ENCODE results near the gene PALLD.
A peak's percentile ranks its signal among the peaks of the same experiment; 100 is the strongest.
"Not testable (repeated sequence)": the region's sequence is repeated elsewhere in the genome, so short reads cannot be mapped to it uniquely, and the experiment has no call there.

Gene PALLD

GRCh38 chr4:168491563-168491962 lies 5.3 kb upstream of the PALLD start:
- DNase-seq (ENCODE audit: low read depth, low spot score) = no peak

GRCh38 chr4:168498251-168498650 lies 1.4 kb downstream of the PALLD start:
- no peak for DNase-seq (ENCODE audit: low read depth, low spot score)

GRCh38 chr4:168499241-168499640 lies 2.4 kb downstream of the PALLD start:
- no peak for DNase-seq (ENCODE audit: low read depth, low spot score)

- DNase-seq (ENCODE audit: low read depth, low spot score) = no peak
These were observed 4.6 kb downstream of the PALLD start for GRCh38 chr4:168501407-168501806.

GRCh38 chr4:168502861-168503260 lies 6.0 kb downstream of the PALLD start:
- no peak for DNase-seq (ENCODE audit: low read depth, low spot score)

DNA sequence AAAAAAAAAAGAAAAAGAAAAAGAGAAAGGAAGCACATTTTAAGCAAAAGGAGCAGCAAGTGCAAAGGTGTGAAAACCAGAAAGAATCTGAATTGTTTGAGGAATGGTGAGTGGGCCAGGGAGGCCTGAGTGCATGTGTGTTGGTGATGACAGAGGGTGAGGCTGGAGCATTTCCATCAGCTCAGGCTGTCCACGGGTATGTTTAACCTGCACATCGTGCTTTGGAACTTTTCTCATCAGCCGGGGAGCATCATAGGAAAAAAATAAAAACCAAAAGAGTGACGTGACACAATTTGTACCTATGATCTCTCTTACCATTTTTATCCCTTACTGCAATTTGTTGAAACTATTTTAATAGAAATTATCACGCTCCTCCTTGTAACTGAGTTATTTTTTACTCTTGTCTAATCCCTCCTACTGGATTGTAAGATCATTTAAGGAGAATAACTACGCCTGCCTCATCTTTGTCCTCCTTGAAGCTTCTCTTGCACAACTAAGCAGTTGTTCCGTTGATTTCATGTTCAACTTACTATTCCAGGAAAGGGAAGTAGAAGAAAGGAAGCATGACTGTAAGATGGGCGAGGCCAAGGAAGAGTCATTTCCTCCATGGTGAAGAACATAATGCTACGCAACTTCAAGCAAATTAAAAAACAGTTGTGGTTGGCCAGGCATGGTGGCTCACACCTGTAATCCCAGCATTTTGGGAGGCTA lies 7.0 kb downstream of the PALLD start:
- DNase-seq (ENCODE audit: low read depth, low spot score) = no peak

GRCh38 chr4:168504526-168504925 lies 7.7 kb downstream of the PALLD start:
- no peak for DNase-seq (ENCODE audit: low read depth, low spot score)

GRCh38 chr4:168506014-168506413 lies 9.2 kb downstream of the PALLD start:
- no peak for DNase-seq (ENCODE audit: low read depth, low spot score)

GRCh38 chr4:168507178-168507815 lies 10.4 kb downstream of the PALLD start:
- no peak for DNase-seq (ENCODE audit: low read depth, low spot score)

DNA sequence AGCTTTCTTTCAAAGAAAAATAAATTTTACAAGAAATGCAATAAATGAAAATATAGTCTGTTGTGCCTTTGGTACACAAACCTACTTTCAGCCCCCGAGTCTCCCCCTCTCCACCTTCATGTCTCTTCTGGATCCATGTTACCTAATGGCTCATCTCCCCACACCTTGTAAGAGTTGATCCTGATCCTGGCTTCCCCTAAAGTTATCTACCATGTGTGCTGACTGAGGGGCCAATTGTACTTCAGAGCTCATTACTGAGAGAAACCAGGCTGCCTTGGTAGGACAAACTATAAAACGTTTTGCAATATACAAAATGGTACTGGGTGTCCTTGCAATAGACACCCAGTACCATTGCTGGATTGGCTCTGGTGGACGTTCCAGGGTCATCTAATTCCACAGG lies 11.8 kb downstream of the PALLD start:
- DNase-seq (ENCODE audit: low read depth, low spot score) = no peak

GRCh38 chr4:168509786-168510185 lies 12.9 kb downstream of the PALLD start:
- DNase-seq (ENCODE audit: low read depth, low spot score) = no peak

- no peak for DNase-seq (ENCODE audit: low read depth, low spot score)
These were observed 15.1 kb downstream of the PALLD start for GRCh38 chr4:168511780-168512489.

- not testable (repeated sequence) for DNase-seq (ENCODE audit: low read depth, low spot score)
These were observed 17.0 kb downstream of the PALLD start for GRCh38 chr4:168513826-168514225.

GRCh38 chr4:168514249-168514852 lies 17.5 kb downstream of the PALLD start:
- peak; percentile 53 for DNase-seq (ENCODE audit: low read depth, low spot score)

GRCh38 chr4:168515222-168516011 lies 18.6 kb downstream of the PALLD start:
- no peak for DNase-seq (ENCODE audit: low read depth, low spot score)

GRCh38 chr4:168516841-168517240 lies 20.0 kb downstream of the PALLD start:
- DNase-seq (ENCODE audit: low read depth, low spot score) = no peak

DNA sequence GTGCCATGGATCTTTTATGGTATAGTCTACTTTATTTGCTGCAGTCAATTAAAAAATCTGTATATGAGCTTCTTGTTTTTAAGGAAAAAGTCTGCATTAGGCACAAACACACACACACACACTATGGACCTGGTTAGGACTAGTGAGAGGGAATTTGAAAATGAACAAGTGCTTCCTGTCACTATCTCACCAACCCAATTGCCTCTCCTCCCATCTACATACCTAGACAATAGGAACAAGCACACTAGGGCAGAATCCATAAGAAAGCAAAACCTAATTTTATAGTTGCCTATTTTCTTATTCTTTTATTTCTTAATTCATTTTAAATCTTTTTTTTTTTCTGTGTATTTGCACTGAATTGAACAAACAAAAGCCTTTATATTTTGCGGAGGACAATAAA lies 22.7 kb downstream of the PALLD start:
- DNase-seq (ENCODE audit: low read depth, low spot score) = no peak

GRCh38 chr4:168521721-168522120 lies 24.9 kb downstream of the PALLD start:
- no peak for DNase-seq (ENCODE audit: low read depth, low spot score)

- no peak for DNase-seq (ENCODE audit: low read depth, low spot score)
These were observed 25.5 kb downstream of the PALLD start for GRCh38 chr4:168522356-168522755.

DNA sequence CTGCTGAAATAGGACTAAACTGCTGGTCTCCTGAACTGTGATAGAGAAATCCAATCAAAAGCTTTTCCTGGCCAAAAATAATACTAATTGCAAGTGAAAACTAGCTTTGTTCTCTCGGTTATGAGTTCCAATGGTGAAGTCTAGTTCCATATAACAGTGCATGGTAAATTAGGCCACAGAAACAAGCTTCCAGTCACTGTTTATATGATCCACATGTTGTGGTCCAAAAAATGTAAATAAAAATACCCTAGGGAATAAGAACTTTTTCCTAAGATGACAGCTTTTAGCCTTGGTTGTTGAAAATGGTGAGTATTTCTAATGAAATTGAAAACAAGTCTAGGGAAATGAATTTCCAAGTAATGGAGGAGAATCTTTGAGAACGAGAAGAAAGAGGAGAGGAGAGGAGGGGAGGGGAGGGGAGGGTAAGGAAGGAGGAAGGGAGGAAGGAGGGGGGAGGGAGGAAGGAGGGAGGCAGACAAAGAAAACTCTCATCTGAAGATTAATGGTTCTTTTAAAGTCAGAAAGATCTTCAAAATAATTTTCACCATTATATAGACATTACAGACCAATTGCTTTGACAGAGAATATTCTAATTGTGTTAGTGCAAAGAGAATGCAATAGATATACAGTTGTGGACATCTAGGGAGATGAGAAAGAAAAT lies 26.1 kb downstream of the PALLD start:
- no peak for DNase-seq (ENCODE audit: low read depth, low spot score)

- DNase-seq (ENCODE audit: low read depth, low spot score) = peak; percentile 67
These were observed 27.2 kb downstream of the PALLD start for GRCh38 chr4:168524006-168524405.

Measured in astrocyte of the hippocampus (primary cell).